HS-27A (cell line): ENCODE measurements around the gene ANKS3.
"Not testable (repeated sequence)": the region's sequence is repeated elsewhere in the genome, so short reads cannot be mapped to it uniquely, and the experiment has no call there.

Experiments used
- DNase-seq: peaks from one replicate; pipeline ENCODE4 v3.0.0-alpha.2; 2012; ENCODE audit warnings: low read depth, missing footprints

ANKS3 gene

DNA sequence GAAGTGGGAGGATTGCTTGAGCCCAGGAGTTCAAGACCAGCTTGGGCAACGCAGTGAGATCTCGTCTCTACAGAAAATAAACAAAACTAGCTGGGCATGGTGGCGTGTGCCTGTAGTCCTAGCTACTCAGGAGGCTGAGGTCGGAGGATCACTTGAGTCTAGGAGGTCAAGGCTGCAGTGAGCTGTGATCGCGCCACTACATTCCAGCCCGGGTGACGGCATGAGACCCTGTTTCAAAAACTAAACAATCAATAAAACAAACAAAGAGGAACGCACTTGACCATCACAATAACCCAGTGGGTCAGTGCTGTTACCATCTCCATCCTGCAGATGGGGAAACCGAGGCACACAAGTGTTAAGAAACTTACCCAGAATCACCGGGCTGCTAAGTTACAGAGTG is 19.2 kb upstream of the ANKS3 start:
- no peak for DNase-seq

DNA sequence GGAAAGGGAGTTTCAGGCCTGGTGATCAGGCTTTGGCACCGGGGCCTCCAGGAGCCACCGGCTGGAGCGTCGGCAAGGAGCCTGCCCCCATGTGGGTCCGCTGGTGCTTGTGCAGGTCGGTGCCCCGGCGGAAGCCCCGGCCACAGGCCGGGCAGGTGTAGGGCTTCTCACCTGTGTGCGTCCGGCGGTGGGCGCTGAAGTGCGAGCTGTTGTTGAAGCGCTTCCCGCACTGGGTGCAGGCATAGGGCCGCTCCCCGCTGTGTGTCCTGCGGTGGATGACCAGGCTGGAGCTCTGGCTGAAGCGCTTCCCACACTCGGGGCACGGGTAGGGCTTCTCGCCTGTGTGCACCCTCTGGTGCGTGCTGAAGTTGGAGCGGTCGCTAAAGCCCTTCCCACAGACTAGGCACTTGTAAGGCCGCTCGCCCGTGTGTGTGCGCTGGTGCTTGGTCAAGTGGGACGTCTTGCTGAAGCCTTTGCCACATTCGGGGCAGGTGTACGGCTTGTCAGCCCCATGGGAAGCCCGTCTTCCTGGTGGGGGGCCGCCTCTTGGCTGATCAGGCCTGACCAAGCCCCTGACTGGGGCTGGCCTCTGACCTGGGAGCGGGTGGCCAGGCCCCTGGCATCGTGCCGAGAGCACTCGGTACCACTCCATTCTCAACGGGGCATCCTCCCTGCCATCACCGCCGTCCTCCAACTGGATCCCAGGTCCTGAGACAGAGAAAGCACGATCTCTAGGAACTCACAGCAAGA is 18.5 kb upstream of the ANKS3 start:
- DNase-seq = no peak

DNA sequence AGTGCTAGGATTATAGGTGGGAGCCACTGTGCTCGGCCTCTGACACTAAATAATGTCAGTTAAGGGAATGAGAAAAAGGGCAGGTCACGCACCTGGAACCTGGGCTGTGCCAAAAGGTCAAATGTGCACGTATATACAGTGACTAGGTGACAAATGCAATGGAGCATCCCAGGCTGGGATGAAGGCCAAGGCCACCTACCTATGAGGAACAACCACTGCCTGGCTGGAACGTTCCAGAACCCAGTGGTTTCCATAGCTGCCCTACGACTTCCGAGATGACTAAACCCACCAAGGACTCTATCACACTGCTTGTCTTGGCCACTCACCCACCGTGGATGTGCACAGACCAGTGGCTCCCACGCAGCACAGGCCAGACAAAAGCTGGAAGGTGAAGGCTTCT is 16.8 kb upstream of the ANKS3 start:
- DNase-seq = no peak

DNA sequence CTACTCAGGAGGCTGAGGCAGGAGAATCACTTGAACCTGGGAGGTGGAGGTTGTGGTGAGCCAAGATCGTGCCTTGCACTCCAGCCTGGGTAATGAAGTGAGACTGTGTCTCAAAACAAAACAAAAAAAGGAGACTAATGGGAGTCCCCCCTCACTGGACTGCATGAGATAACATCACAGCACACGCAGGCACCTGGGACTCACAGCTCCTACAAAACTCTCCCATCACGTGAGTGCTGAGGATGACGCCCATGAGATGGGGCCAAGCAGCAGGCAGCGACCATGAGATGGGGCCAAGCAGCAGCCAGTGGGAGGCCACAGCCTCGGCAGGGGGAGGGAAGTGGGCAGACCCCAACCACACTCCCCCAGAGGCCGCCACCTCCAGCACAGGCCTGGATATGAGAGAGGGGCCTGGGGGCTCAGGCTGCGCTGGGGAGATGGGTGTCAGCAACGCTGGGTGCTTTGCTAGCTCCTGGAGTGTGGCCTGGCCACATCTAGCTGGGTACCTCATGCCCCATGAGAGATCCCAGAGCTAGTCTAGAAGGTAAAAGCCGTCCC is 15.7 kb upstream of the ANKS3 start:
- DNase-seq = no peak

DNA sequence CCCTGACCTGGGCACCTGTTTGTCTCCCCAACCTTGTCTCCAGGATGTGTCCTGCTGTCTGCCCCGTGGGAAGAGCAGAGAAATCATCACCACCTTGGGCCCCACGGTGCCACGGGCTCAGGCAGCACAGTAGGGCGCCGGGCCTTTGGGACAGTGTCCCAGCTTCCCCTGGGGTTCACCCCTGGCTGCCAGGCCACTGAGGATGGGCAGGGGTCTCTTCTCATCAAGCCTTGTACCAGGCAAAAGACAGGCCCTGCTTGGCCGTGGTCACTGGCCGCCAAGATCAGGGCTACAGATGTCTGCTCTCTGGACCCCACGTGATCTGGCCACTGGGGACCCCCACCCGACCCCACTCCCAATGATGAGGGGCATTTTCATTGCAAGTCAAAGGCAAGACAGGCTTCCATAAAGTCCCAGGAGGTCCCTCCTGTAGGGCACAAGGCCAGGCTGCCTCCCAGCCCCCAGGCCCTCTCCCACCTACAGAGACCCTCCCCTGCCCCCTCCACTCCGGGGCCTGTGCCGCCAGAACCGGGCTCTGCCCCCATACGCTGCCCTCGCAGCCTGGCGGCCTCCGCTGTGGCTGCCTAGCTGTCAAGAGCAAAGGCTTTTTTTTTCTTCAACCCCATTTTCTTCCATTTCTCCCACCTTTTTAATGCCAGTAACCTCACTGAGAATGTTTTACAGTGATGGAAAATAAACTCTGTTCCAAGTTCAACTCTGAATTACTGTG is 14.8 kb upstream of the ANKS3 start:
- no peak for DNase-seq

DNA sequence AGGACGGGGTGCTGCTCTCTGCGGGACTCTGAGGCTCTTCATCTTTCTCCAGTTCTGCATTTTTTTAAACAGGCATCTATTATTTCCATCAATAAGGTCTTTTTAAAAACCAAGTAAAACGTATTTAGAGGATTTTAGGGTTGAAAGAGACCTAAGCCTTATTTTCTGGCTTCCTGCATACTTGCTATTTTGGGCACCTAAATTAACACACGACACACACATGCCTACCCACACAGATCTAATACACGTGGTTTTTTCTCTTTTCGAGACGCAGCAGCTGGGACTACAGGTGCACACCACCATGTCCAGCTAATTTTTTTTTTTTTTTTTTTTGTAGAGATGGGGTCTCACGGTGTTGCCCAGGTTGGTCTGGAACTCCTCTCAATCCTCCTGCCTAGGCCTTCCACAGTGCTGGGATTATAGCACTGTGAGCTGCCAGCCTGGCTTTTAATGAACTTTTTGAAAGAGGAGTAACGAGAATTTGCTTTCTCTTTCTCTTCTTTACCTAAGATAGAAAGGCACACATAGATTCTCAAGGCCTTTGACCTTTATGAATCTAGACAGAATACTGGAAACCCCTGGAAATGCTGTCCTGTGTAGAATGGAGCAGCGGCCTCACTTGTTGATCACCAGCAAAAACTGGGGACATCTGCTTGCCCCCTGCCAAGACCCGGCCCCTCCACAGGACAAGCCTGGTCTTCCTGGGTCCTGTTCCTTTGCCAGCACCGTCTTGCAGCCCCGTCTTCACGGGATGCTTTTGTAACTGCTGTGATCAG is 14.0 kb upstream of the ANKS3 start:
- DNase-seq = no peak

DNA sequence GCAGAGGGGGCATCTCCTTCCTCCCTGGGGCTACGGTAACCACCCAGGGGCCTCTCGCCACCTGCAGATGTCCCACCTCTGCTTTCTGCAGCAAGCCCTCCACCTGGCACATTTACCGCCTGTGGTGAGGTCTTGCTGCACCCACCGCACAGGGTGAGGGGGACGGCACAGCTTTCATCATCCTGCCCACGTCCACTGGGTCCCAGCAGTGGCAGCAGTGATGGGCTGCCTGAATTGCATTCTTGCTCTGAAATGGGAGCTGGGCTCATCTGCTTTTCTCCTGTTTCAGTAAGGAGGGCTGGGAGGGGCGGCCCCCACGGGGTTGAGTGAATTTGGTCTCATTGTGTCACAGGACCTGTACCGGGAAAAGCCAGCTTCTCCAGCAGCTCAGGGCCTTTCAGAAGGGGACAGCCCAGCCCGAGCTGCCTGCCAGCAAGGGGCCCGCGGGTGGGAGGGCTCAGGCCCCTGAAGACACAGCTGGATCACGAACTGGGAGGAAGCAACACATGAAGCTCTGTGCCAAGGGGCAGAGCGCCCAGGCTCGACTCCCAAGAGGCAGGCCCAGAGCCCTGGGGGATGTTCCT is 13.0 kb upstream of the ANKS3 start:
- DNase-seq = no peak

DNA sequence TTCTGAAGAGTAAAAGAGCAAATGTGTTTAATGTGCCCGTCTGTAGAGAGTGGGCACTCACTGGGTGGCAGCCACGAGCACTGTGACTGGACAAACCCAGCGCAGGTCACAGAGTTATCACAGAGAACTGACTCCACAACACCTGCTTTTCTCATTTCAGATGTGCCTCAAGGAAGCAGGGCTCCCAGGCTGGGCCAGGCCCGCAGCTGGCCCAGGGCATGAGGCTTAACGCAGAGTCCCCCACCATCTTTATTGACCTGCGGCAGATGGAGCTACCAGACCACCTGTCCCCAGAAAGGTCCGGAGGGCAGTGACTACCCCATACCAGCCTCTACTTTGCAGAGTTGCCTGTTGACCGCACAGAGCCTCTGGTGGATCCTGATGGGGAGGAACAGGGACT is 12.1 kb upstream of the ANKS3 start:
- no peak for DNase-seq

DNA sequence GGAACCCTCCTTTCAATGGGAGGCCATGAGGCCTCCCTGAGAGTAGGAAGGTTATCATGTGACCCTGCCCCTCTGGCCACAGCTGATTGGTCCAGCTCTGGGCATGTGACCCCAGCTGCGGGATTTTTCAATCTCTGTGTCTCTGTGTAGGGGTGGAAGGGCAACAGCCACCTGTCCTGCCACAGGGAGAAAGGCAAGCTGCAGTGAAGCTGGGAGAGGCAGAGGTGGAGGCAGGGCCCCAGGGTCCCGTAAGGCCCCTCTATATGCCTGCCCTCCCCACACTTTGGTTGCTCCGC is 11.2 kb upstream of the ANKS3 start:
- DNase-seq = no peak

DNA sequence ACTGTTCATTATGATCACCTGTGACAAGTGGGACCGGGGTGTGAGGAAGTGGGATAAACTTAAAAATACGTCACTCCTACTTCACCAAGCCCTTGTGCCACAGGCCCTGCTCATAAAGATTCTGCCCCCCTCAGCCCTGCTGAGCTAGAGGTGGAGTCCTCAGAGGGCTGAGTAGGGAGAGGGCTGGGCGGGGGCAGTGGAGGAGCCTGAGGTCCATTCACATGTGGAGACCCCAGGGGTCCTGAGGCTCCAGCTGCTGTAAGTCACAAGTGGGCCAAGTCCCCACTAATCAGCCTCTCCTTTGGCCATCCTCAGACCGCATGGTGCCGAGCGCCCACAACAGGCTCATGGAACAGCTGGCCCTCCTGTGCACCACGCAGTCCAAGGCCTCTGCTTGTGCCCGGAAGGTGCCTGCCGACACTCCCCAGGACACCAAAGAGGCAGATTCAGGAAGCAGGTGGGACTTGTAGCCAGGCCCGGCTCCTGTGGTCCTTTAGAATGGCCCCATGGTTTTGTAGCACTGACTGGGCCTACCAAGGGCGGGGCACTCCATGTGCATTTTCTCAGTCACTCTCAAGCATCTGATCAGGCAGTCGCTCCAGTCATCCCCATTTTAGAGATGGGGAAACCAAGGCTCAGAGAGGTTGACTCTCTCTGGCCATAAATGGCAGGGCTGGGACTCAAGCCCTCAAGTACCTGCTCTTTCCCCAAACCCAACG is 10.6 kb upstream of the ANKS3 start:
- DNase-seq = no peak

DNA sequence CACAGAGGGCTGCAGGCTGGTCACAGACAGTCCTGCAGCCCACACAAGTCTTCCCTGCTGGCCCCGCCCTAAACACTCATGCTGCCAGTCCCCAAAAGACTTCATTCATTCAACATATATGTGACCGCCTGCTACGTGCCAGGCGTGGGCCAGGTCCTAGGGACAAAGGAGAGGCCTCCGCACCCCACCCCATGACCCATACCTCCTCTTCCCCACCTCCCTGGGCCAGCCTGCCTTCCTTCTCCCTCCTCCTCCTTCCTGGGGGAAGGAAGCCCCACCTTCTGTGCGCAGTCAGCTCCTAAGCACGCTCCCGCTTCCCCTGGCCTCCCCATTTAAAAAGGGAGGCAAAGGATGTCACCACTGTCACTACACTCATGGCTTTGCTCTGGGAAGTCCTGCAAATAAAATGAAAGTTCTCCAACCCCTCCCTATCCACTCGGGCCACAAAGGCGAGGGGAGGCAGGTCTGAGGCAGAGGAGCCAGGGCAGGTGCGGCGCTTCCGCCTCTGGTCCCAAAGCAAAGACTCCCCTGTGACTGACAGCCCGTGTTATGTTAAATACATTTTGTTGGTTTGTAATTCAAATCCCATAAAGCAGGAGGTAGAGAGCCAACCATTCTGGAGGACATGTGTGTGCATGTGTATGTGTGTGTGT is 9.3 kb upstream of the ANKS3 start:
- no peak for DNase-seq

DNA sequence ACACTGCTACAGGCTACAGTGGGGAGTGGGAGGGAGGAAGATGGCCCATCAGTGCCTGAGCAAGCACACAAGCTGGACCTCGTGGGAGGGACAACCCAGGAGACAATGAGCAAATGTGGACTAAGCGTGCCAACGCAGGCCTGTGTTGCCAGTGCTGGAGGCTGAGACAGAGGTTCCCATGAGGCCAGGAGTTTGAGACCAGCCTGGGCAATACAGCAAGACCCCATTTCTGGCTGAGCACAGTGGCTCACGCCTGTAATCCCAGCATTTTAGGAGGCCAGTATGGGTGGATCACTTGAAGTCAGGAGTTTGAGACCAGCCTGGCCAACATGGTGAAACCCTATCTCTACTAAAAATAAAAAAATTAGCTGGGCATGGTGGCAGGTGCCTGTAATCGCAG is 4.3 kb upstream of the ANKS3 start:
- not testable (repeated sequence) for DNase-seq

DNA sequence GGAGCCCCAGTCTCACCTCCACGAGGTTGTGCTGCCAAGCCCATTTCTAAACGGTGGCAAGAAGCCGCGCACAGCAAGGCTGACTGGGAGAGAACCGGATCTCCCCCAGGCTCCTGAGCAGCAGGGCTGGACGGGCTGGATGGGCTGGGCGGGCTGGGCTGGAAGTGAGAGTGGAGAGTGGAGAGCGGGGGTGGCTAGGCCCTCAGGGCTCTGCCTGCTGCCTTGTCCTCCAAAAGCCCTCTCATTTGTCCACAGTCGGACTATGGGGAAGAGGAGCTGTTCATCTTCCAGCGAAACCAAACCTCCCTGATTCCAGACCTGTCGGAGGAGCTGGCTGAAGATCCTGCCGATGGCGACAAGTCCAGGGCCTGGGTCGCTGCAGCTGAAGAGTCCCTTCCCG is 3.5 kb upstream of the ANKS3 start:
- DNase-seq = no peak

DNA sequence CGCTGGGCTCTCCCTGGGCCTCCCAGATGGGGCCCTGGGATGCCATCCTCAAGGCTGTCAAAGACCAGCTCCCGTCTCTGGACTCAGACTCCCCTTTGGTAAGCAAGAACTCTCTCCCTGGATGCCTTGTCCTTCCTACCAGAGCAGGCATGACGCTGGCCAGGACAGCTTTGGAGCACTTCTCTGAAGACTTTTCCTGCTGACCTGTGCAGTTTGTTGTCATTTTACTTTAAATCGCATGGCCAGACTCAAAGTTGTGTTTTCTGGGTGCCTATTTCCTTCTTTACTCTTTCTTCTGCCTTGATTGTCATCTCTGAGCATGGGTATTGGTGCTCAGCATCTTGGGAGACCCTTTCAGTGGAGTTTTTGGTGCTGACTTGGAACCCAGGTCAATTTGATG is 2.5 kb upstream of the ANKS3 start:
- no peak for DNase-seq

DNA sequence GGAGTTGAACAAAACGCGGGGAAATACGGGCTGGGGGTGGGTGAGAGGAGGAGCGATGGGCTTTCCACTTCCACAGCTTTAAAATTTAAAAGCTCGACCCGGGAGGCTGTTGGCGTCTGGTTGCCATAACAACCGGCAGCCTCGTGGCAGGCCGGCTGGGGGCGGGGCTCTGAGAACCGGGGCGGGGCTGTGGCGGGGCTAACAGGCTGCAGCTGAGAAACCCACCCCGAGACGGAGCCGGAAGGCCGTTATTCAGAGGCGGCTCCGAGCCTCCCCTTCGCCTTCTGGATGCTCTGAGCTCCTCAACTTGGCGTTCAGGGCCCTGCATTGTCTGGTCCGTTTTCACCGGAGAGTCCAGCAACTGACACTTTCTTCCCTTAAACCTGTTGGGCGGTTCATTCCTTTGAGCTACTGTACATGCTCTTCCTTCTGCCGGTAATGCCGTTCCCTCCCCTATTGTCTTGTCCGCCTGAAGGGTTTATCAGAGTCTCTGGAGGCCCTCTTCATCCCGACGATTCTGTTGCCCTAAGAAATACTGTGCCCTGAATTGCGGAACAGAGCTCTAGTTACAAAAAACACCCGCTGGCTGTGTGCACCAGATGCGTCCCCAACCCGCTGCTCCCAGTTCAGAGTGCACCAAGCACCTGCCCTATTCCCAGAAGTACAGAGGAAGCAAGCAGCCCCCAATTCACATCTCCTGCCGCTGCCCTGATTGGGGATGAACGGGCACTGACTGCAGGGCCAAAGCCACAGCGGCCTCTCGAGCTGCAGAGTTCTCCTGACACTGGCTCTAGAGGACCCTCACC is 862 bp upstream of the ANKS3 start:
- peak; percentile 38 for DNase-seq

DNA sequence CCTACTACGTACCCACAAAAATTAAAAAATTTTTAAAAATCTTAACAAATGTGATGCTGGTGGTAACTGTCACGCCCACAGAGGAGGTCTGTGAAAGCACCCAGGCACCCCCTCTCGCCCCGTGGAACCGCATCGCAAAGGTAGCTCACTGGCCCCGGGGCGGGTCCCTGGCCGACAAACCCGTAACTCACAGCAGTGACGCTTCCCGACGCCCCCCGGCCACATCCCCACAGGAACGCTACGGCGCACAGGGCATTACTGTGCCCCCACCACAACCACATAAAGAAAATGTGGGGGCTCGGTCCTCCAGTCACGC is 366 bp downstream of the ANKS3 start:
- no peak for DNase-seq

DNA sequence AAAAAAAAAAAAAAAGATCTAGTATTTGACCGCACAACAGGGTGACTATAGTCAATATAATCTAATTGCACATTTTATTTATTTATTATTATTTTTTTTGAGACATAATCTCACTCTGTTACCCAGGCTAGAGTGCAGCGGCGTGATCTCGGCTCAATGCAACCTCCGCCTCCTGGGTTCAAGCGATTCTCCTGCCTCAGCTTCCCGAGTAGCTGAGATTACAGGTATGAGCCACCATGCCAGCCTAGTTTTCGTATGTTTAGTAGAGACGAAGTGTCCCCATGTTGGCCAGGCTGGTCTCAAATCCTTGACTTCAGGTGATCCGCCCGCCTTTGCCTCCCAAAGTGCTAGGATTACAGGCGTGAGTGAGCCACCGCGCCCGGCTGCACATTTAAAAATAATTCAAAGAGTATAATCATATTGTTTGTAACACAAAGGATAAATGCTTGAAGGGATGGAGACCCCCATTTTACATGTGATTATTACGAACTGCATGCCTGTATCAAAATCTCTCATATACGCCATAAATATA is 794 bp downstream of the ANKS3 start:
- DNase-seq = no peak

DNA sequence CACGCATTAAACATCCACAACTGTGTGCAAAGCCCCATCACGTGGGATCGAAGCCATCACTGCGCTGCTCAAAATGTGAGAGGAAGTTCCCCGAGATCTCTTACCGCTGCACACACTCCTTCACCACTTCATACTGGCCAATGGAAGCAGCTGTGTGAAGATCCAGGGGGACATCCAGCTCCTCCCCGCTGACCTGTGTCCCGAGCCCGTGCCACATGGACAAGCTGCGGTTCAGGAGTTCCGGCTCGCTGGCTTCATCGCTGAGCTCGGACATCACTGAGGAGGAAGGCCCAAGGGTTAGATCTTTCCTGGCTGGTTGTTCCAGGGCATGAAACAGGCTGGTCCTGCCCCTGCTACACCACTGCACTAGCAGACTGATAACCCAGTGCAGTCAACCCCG is 4.2 kb downstream of the ANKS3 start:
- DNase-seq = no peak

DNA sequence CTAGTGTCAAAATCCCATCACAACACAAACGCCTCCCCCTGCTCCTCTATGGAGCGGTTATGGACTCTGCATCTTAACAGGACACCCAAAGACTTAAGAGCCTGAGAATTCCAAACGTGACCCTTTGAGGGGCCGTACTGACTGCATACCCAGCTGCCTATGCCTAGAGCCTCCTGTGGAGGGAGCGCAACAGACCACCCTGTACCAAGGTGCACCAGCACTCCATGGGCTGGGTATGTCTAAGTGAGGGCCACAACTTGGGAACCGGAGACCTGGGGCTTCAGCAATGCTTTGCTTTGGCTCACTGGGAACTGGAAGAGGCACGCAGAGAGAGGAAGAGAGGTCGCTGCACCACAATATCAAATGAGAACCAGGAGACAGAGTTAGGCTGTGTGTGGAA is 5.4 kb downstream of the ANKS3 start:
- DNase-seq = no peak

DNA sequence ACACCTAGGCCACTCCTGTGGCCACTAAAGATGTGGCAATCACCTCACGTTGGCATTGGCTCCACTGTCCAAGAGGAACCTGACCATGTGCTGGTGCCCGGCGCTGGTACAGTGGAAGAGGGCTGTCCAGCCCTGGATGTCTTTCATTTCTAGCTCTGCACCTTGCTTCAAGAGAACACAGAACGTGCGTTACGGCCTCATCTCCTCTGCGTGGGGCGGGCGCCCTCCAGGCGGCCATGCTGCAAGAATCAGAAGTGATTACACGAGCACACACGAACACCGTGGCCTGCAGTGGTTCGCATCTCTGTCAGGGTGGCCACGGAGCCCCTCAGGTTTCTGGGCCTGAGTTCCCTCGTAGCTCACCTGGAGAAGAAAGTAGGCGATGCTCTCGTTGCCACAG is 7.5 kb downstream of the ANKS3 start:
- DNase-seq = no peak
